AG10803 (cell line): ENCODE results near the gene LGI2.

Source experiments
- DNase-seq: peaks from one replicate; pipeline ENCODE4 v3.0.0; 2010; ENCODE audit warnings: low read depth
- H3K4me3 ChIP-seq: 2 replicates; pipeline ENCODE4 v1.5.1; 2011; ENCODE audit warnings: mild to moderate bottlenecking, low read length, control low read depth
- TF ChIP-seq, protein P1 (sequence below): conservative IDR thresholded peaks from 2 replicates; pipeline ENCODE4 v1.5.1; 2011; ENCODE audit warnings: mild to moderate bottlenecking, low read length, control low read depth, inconsistent platforms

LGI2 gene

DNA sequence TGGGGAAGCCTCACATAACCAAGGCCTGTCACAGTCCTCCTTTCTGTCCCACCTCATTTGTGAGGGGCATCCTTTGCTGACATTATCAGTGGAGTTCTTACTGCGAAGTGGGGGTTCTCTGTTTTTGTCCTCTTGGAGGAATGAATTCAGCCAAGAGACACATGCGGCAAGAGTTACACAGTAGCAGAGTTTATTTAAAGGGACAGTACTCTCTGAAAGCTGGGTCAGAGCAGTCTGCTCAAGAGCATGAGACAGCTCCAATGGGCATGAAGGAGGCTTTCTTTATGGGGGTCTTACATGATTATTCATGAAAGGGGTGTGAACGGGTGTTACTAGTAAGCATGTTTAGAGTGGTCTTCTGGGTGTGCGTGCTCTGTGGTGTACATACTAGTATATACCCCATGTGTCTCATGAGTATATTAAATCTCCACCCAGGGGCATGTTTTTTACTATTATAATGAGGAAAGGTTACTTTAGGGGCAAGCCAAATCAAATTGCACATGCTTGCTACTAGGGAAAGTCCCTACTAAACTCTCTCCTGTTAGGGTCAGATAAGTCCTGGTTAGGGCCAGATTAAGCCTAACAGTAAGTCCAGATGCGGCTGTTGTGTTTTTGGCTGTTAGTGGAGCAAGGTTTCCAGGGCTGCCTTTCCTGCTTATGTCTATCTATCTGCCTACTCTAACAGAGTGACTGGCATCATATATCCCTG is 19.8 kb upstream of the LGI2 start:
- TF ChIP-seq, protein P1, sequence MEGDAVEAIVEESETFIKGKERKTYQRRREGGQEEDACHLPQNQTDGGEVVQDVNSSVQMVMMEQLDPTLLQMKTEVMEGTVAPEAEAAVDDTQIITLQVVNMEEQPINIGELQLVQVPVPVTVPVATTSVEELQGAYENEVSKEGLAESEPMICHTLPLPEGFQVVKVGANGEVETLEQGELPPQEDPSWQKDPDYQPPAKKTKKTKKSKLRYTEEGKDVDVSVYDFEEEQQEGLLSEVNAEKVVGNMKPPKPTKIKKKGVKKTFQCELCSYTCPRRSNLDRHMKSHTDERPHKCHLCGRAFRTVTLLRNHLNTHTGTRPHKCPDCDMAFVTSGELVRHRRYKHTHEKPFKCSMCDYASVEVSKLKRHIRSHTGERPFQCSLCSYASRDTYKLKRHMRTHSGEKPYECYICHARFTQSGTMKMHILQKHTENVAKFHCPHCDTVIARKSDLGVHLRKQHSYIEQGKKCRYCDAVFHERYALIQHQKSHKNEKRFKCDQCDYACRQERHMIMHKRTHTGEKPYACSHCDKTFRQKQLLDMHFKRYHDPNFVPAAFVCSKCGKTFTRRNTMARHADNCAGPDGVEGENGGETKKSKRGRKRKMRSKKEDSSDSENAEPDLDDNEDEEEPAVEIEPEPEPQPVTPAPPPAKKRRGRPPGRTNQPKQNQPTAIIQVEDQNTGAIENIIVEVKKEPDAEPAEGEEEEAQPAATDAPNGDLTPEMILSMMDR, result no peak
- H3K4me3 ChIP-seq, result no peak overlapping the region
- no peak for DNase-seq

DNA sequence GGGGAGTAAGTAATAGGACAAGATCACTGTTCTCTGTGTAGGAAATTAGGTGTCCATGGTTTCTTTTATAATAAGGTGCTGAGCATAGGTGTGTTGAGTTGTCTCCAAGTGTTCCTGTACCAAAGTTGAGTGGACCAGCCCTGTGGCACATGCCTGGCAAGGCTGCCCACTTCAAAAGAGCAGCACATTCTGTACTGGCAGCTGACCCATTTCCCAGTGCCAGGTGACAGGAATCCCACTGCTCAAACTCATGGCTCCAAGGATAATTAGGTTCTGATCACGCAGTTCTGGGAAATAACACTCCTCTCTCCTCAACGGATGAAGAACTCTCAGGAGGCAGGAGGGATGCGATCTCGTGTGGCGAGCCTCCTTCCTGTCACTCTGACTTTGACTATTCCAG is 12.8 kb upstream of the LGI2 start:
- no peak for DNase-seq
- H3K4me3 ChIP-seq, result no peak overlapping the region
- TF ChIP-seq, protein P1, result no peak

DNA sequence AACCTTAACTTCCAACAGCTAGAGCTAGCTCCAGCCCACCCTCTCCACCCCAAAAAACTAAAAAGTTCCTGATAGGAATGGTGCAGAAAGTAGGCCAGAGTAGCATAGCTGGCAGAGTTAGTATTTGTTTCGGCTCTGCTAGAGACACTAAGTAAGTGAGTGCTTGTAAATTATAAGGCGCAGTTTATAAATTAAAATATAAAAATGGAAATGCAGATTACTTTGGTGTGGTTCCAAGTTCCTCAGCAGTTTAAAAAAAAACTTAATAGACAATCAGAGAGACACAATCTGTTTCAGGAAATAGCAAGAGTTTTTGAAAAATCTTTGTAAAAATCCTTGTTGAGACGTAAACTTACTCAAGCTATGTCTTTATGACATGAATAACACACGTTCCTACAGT is 2.8 kb upstream of the LGI2 start:
- no peak overlapping the region for H3K4me3 ChIP-seq
- TF ChIP-seq, protein P1, result no peak
- no peak for DNase-seq

DNA sequence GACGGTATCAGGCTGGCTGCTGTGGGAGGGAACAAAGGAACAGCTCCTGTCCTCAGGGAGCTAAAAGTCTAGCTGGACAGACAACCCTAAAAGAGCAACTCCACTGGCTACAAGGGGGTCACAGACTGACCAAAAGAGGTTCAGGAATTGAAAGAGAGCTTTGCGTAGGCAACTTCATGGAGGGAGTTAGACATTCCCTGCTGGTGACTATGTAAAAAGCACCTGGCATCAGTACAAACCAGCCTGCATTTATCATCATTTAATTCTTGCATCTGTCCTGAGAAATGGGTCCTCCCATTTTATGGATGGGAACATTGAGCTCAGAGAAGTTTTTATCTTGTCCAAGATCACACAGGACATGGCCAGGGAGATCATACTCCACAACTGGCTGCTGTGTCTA is 1.4 kb upstream of the LGI2 start:
- peak; percentile 10 for DNase-seq
- no peak overlapping the region for H3K4me3 ChIP-seq
- TF ChIP-seq, protein P1, result no peak

DNA sequence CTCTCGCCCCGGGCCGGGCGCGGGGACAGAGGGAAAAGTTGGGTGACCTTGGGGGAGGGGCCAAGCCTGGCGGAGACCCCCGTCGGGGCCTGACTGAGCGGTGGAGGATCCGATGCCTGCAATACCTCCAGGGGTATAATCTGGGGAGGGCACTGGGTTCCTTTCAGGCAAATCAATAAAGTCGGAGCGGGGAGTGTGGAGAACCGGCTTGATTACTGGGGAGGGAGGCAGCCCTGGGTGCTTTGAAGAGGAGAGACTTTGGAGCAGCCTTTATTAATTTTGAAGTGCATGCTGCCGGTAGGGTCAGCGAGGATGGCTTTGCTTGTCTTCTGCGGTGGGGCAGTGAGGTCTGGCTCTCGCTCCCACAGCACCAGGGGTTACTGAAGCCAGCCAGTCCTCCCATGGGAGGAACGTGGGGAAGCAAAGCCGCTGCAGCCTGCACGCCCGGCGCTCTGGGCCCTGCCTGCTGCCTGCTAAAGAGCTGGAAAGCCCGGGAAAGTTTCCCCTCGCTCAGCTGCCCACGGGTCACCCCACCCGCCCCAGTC is 403 bp upstream of the LGI2 start:
- TF ChIP-seq, protein P1, result no peak
- peak overlapping the region; percentile 10; the same call in 1 of the 2 replicates for H3K4me3 ChIP-seq

DNA sequence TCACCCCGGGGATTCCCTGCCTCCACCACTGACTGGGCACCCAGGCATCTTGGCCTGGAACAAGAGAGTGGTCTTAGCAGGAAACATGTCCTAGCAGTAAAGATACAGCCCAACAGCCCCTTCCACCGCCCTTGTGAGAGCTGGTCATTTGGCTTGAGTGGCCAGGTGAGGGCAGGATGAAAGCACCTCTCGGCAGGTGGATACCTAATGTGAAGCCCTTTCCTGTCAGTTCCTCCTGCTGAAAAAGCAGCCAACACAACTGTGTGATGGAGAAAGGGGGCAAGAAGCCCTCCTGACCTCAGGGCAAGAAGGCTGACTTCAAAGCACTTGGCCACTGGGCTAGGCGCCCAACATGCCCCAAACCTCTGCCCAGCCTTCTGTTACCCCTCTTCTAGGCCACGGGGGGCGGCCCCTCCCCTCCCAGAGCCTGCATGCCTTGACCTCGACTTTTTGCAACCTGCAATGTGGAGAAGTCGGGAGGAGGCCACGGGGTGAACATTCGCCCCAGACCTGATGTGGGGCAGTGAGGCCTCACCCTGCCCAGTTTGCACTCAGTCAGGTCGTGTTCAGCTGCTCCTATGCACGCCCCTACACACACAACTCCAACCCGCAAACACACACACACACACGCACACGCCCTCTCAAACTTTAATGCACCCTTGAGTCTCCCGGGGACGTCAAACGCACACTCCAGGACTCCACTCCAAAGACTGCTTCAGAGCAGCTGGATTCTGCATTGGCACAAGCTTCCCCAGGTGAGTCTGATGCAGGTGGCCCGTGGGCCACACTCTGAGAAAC is 1.1 kb downstream of the LGI2 start:
- H3K4me3 ChIP-seq, result no peak overlapping the region
- TF ChIP-seq, protein P1, result no peak
- DNase-seq, result no peak

More for the DNA sequence above, 403 bp upstream of the LGI2 start:
- DNase-seq, result peak; percentile 6
